Liver (tissue), 3 donors: ENCODE results near the gene MFAP2.

Experiments used
- CTCF ChIP-seq: fragments of 150-350 bp; IDR thresholded peaks from 2 replicates; pipeline ENCODE4 v1.5.1; 2017; ENCODE audit warnings: improper control_type of control experiment, low read depth, low read length; ENCODE audit not compliant: missing input control
- EGR1 ChIP-seq, 2 donors: IDR thresholded peaks; 2 replicates each; pipeline ENCODE4 v1.6.1; 2016 to 2018; ENCODE audit warnings: antibody characterized with exemption in 2 of 2, low read depth in 2 of 2
- FOXA1 ChIP-seq: IDR thresholded peaks from 2 replicates; pipeline ENCODE4 v1.6.1; 2016; ENCODE audit warnings: antibody characterized with exemption
- MAX ChIP-seq: IDR thresholded peaks from 2 replicates; pipeline ENCODE4 v1.6.1; 2016; ENCODE audit warnings: antibody characterized with exemption
- NR2F2 ChIP-seq: IDR thresholded peaks from 2 replicates; pipeline ENCODE4 v1.6.1; 2016; ENCODE audit warnings: antibody characterized with exemption
- REST ChIP-seq: IDR thresholded peaks from 2 replicates; pipeline ENCODE4 v1.6.1; 2016; ENCODE audit warnings: antibody characterized with exemption, mild to moderate bottlenecking
- TAF1 ChIP-seq: conservative IDR thresholded peaks from 2 replicates; pipeline ENCODE4 v1.6.1; 2016; ENCODE audit warnings: antibody characterized with exemption, mild to moderate bottlenecking
- YY1 ChIP-seq: IDR thresholded peaks from 2 replicates; pipeline ENCODE4 v1.6.1; 2016; ENCODE audit warnings: antibody characterized with exemption, mild to moderate bottlenecking
- ZBTB33 ChIP-seq: IDR thresholded peaks from 2 replicates; pipeline ENCODE4 v1.6.1; 2016; ENCODE audit warnings: antibody characterized with exemption
- donor health status: healthy.
- donor health status: healthy.

- no peak for TF ChIP-seq REST
- TF ChIP-seq CTCF: no peak
- TF ChIP-seq YY1: no peak
- no peak for TF ChIP-seq EGR1 (IDR thresholded peaks at IDR 0.05; ENCODE audit: low read depth in 2 of 2)
- TF ChIP-seq ZBTB33: no peak
- no peak for TF ChIP-seq NR2F2
- no peak for TF ChIP-seq FOXA1
- TF ChIP-seq MAX: no peak
- no peak for TF ChIP-seq TAF1
Observed at GRCh38 chr1:16967095-16967575, 13.3 kb downstream of the MFAP2 start.
